Transverse colon (tissue), 3 donors: ENCODE measurements around the gene SRGAP1.

Source experiments
- CTCF ChIP-seq, 5 experiments: fragments of 200-600 bp in 3 of 5; fragments of 450-650 bp in 2 of 5; sonication (generic) in 3 of 5; IDR thresholded peaks; 1 replicate in 2 of 5; 2 replicates in 3 of 5; pipeline ENCODE4 v1.5.1; 2016 to 2017; ENCODE audit warnings: antibody characterized with exemption in 5 of 5, inconsistent platforms in 3 of 5, mild to moderate bottlenecking in 2 of 5, moderate library complexity in 1 of 5
- POLR2A ChIP-seq: fragments of 450-650 bp; IDR thresholded peaks from one replicate; pipeline ENCODE4 v1.6.1; 2016; ENCODE audit warnings: antibody characterized with exemption, mild to moderate bottlenecking, moderate library complexity

- no peak for TF ChIP-seq CTCF (IDR thresholded peaks at IDR 0.05)
- no peak for TF ChIP-seq POLR2A
Observed at GRCh38 chr12:63898764-63899337, 54.4 kb downstream of the SRGAP1 start.
